Measurements from ENCODE around the gene C16orf82. TPM values are rescaled to one million over a fixed set of nuclear protein-coding genes. Genes with fewer than 3 reads are reported as not detected.

Gene C16orf82
- total and polyA plus RNA-seq, 4 donors = not detected

GRCh38 chr16:27048316-27048715 is 18.4 kb upstream of the C16orf82 start:
- Histone ChIP-seq H3K4me3 (no peak overlapping the region), H3K9me3 (ENCODE audit: control insufficient read depth in 4 of 4, insufficient read depth in 3 of 4, low read length in 3 of 4) (peaks cover 0 to 3% (median 3%) of the 10 kb centered on the region in 4 donors), H3K27ac (ENCODE audit: low read depth in 1 of 2, low read length in 1 of 2) (no peak overlapping the region), H3K4me1 (ENCODE audit: control insufficient read depth in 5 of 5, insufficient read depth in 5 of 5, low read length in 5 of 5) (no peaks in the 10 kb centered on the region), H3K27me3 (ENCODE audit: control insufficient read depth in 3 of 3, insufficient read depth in 3 of 3, low read length in 2 of 3) (no peaks in the 10 kb centered on the region), H3K9ac (ENCODE audit: insufficient read depth in 1 of 2, low read length in 2 of 2) (no peak overlapping the region), H3K36me3 (ENCODE audit: control insufficient read depth in 4 of 4, insufficient read depth in 4 of 4, low read length in 4 of 4) (no peaks in the 10 kb centered on the region)
- DNase-seq (no peak), ATAC-seq (ENCODE audit: insufficient read depth, low FRiP score) (no peak)
- TF ChIP-seq CTCF (IDR thresholded peaks at IDR 0.05; ENCODE audit: control extremely low read depth, extremely low read depth) = no peak
- 79 to 91% methylated on average over 7 of the region's 7 CpGs for WGBS, 2 donors

DNA sequence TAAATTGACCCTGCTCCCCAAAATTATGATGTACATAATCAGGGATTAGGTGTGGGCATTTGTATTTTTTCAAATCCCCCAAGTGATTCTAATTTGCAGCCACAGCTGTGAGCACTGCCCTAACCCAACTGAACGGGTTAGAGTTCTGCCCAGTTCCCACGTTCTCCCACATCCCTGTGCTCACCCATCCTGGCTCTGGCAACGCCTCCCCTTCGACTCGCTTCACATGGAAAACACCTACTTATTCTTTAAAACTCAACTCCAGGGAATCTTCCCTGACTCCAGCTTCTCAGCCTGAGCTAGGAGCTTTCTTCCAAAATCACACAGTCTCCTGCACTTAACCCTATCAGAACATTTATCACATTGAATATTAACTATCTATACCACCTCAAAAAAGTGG is 17.6 kb upstream of the C16orf82 start:
- WGBS, 2 donors = 74 to 76% methylated on average over 5 of the region's 5 CpGs
- no peak for TF ChIP-seq CTCF (IDR thresholded peaks at IDR 0.05; ENCODE audit: control extremely low read depth, extremely low read depth)
- H3K27ac ChIP-seq (ENCODE audit: low read depth in 1 of 2, low read length in 1 of 2) = no peak overlapping the region
- ATAC-seq (ENCODE audit: insufficient read depth, low FRiP score) (no peak), DNase-seq (no peak)
- no peaks in the 10 kb centered on the region for H3K4me1 ChIP-seq (ENCODE audit: control insufficient read depth in 5 of 5, insufficient read depth in 5 of 5, low read length in 5 of 5)
- H3K9ac ChIP-seq (ENCODE audit: insufficient read depth in 1 of 2, low read length in 2 of 2) = no peak overlapping the region
- no peaks in the 10 kb centered on the region for H3K27me3 ChIP-seq (ENCODE audit: control insufficient read depth in 3 of 3, insufficient read depth in 3 of 3, low read length in 2 of 3)
- peaks cover 0 to 3% (median 1%) of the 10 kb centered on the region in 4 donors for H3K9me3 ChIP-seq (ENCODE audit: control insufficient read depth in 4 of 4, insufficient read depth in 3 of 4, low read length in 3 of 4)
- no peak overlapping the region for H3K4me3 ChIP-seq
- H3K36me3 ChIP-seq (ENCODE audit: control insufficient read depth in 4 of 4, insufficient read depth in 4 of 4, low read length in 4 of 4) = no peaks in the 10 kb centered on the region

GRCh38 chr16:27052007-27052406 is 14.7 kb upstream of the C16orf82 start:
- no peak for TF ChIP-seq CTCF (IDR thresholded peaks at IDR 0.05; ENCODE audit: control extremely low read depth, extremely low read depth)

DNA sequence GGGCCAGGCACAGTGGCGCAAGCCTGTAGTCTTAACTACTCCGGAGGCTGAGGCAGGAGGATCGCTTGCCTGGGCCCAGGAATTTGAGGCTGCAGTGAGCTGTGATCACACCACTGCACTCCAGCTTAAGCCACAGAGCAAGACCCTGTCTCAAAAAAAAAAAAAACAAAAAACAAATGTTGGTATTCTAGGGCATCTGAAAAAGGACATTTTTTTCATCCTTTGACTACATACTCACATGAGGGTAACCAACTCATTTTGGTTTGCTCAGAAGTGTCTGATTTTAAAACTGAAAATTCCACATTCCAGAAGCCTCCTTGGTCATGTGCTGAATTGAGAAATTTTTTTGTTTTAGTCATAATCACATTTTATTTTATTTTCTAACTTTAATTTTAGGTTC is 12.7 kb upstream of the C16orf82 start:
- DNase-seq = no peak
- WGBS, 2 donors = 96 to 97% methylated on average over 3 of the region's 3 CpGs
- no peaks in the 10 kb centered on the region for H3K4me1 ChIP-seq (ENCODE audit: control insufficient read depth in 5 of 5, insufficient read depth in 5 of 5, low read length in 5 of 5)
- H3K27ac ChIP-seq (ENCODE audit: low read depth in 1 of 2, low read length in 1 of 2) = no peak overlapping the region
- no peak for ATAC-seq (ENCODE audit: insufficient read depth, low FRiP score)
- H3K9me3 ChIP-seq (ENCODE audit: control insufficient read depth in 4 of 4, insufficient read depth in 3 of 4, low read length in 3 of 4) = peaks cover 0 to 2% (median 0%) of the 10 kb centered on the region in 4 donors
- H3K27me3 ChIP-seq (ENCODE audit: control insufficient read depth in 3 of 3, insufficient read depth in 3 of 3, low read length in 2 of 3) = no peaks in the 10 kb centered on the region
- no peak for TF ChIP-seq CTCF (IDR thresholded peaks at IDR 0.05; ENCODE audit: control extremely low read depth, extremely low read depth)
- no peaks in the 10 kb centered on the region for H3K36me3 ChIP-seq (ENCODE audit: control insufficient read depth in 4 of 4, insufficient read depth in 4 of 4, low read length in 4 of 4)
- H3K9ac ChIP-seq (ENCODE audit: insufficient read depth in 1 of 2, low read length in 2 of 2) = no peak overlapping the region
- H3K4me3 ChIP-seq = no peak overlapping the region

More at GRCh38 chr16:27052007-27052406, 14.7 kb upstream of the C16orf82 start:
- Histone ChIP-seq H3K27ac (ENCODE audit: low read depth in 1 of 2, low read length in 1 of 2) (no peak overlapping the region), H3K9me3 (ENCODE audit: control insufficient read depth in 4 of 4, insufficient read depth in 3 of 4, low read length in 3 of 4) (peaks cover 0 to 2% (median 0%) of the 10 kb centered on the region in 4 donors), H3K36me3 (ENCODE audit: control insufficient read depth in 4 of 4, insufficient read depth in 4 of 4, low read length in 4 of 4) (no peaks in the 10 kb centered on the region), H3K9ac (ENCODE audit: insufficient read depth in 1 of 2, low read length in 2 of 2) (no peak overlapping the region), H3K27me3 (ENCODE audit: control insufficient read depth in 3 of 3, insufficient read depth in 3 of 3, low read length in 2 of 3) (no peaks in the 10 kb centered on the region), H3K4me3 (no peak overlapping the region), H3K4me1 (ENCODE audit: control insufficient read depth in 5 of 5, insufficient read depth in 5 of 5, low read length in 5 of 5) (no peaks in the 10 kb centered on the region)
- 84 to 90% methylated on average over 16 of the region's 16 CpGs for WGBS, 2 donors
- DNase-seq (no peak), ATAC-seq (ENCODE audit: insufficient read depth, low FRiP score) (no peak)

All from lung (tissue), 12 donors.